NOMO-1 treated with DMSO at 0.1 percent for 48 hours (cell line): Measurements from ENCODE around the gene B3GLCT.

Source experiments
- DNase-seq: peaks from one replicate; lab custom pipeline; 2025; ENCODE audit not compliant: unreplicated experiment; lab: John Stamatoyannopoulos, UW

The B3GLCT gene

DNA sequence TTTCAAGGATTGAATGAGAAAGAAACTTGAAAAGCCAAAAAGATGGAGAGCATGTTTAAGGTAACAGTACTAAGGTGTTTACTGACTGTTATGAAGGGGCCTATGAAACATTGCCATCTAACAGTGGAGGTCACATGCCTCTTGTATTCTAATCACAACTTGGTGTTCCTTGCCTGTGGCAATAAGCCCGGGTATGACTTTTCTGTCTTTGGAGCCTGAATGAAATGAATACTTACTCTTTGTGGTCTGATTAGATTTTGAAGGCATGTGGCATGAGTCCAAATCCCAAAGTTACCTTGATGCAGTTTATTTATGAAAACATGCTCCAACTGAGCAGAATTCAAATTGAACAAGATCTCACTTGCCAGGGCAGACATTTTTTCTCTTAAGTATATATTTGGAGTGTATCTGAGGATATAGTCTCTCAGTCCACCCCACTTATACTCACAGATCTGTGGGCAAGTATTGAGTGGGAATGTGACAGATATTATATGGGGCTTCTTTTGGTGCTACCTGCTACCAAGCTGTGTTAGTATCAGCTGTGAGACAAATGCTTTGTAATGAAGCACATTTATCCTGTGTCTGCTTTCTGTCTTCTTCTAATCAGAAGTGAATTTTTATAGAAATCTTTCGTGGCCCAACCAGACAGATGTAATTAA is 67.5 kb downstream of the B3GLCT start:
- no peak for DNase-seq

- no peak for DNase-seq
Measured at GRCh38 chr13:31274390-31274789, 74.6 kb downstream of the B3GLCT start.

- no peak for DNase-seq
Measured at GRCh38 chr13:31276421-31276820, 76.6 kb downstream of the B3GLCT start.

DNA sequence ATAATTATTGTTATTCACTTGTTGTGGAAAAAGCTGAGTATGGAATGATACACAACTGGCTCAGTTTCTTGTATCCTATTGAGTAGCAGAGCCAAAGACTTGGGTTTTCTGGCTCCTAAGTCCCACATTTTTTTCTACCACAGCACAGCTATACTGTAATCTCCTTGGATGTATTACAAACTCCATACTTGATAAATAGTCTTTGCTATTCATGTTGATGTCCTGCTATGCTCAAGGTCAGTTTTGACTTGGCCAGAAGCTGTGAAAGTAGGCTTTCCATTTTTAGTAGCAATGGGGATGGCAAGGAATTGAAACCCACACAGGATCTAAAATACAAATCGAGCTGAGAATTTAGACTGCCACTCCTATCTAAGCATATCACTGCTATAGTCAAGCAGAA is 79.1 kb downstream of the B3GLCT start:
- no peak for DNase-seq

GRCh38 chr13:31282741-31283455 is 83.1 kb downstream of the B3GLCT start:
- no peak for DNase-seq

DNA sequence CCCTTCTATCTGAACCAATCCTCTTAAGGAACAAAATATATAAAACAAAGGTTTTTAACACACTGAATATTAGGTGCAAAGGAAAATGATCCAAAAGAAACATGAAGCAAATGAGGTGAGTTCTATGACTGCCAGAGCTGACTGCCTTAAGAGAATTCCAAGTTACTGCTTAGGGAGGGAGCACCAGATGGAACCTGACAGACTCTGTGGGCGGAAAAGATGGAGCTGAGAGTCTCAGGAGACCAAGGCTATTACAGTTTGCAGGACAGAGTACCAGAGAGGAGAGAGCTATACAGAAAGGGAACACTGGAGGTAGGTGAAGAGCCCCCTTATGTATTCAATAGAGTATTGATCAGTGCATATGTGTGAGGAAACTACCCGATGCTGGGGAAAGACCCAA is 87.2 kb downstream of the B3GLCT start:
- no peak for DNase-seq

DNA sequence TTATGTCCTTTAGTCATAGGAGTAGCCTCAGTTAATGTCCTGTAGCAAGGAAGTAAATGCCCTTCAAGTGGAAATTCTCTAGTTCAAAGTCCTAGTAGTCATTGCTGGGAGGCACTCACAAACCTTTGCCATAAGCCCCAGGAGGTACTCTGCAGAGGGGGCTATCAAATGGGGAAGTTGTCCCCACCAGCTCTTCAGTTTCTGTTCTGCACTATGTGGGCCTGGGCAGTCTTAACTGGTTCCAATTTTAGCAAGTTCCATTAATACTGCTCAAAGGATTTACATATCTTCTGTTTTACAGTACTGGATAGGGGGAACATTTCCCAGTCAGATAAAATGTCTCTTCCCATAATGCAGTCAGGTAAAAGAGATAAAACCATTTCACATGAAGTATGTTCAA is 101.3 kb downstream of the B3GLCT start:
- DNase-seq: peak; percentile 36

DNA sequence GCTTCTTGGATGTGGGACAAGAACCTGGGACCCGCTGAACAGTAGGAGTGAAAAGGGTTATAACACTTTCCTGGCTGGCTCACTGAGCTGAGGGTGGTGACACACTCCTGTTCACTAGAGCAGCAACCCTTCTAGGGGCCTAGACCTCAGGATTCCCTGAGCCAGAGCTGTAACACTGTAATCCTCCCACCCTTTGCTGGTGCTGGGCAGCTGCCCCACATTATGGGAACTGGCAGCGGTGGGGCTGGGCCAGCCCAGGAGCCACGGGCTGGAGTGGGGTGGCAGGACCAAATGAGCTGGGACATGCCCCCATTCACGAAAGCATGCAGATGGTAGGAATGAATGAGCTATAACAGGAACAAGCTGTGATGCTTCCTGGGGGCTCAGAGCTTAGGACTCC is 110.6 kb downstream of the B3GLCT start:
- DNase-seq: no peak

DNA sequence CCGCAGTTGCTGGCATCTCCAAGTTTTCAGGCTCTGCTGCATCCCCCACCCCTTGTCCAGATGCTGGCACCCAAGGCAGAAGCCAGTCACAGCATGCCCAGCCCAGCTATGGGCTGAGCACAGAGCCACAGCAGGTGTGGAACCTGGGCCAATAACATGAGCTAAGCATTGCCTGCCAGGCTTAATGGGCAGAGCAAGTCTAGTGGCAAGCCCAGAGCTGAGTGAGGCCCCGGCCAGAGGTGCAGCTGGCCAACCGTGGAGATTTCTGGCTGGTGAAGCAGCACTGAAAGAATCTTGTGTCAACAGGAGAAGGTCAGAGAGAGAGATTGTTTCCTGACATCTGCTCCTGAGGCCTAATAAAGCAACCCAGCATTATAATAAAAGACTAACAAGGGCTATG is 111.0 kb downstream of the B3GLCT start:
- no peak for DNase-seq

GRCh38 chr13:31311921-31312320 is 112.1 kb downstream of the B3GLCT start:
- DNase-seq: no peak

DNA sequence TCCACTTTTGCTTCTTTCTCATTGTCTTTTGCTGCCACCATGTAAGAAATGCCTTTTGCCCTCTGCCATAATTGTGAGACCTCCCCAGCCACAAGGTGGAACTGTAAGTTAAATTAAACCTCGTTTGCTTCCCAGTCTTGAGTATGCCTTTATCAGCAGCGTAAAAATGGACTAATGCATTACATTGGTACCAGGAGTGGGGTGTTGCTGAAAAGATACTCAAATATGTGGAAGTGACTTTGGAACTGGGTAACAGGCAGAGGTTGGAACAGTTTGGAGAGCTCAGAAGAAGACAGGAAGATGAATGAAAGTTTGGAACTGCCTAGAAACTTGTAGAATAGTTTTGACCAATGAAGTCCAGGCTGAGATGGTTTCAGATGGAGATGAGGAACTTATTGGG is 115.2 kb downstream of the B3GLCT start:
- DNase-seq: no peak

GRCh38 chr13:31320946-31321345 is 121.2 kb downstream of the B3GLCT start:
- DNase-seq: no peak

DNA sequence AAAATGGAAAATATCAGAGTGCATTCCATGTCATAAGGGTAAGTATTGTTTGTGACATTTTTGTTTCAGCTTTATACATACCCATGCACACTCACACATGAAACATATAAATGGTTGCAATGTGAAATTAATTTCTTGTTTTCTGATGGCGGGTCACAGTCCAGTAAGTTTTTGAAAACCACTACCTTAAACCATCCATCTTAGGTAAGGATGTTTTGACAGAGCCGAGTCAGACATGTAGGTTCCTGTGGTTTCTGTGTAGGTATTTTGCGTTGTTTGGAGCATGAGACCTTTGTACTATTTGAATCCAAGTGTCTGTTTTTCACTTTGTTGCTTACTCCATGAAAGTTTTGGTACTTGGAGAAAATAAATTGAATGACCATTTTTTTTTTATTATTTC is 121.7 kb downstream of the B3GLCT start:
- DNase-seq: no peak

DNA sequence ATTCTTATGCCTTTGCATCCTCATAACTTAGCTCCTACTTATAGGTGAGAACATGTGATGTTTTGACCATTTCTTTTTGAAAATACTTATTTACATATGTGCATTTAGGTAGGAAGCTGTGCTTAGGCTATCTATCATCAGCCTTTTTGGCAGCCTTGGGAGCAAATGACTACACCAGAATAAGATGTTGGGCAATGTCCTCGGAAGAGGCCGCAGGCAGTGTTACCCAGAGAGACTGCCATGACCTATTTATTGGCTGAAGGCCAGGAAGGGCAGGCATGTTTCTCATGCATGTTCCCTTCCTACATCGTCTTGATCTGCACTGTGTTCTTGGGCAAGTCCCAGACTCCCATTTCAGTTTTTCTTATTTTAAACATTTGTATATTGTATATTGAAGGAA is 122.3 kb downstream of the B3GLCT start:
- DNase-seq: no peak

- DNase-seq: no peak
Measured at GRCh38 chr13:31322702-31323405, 123.1 kb downstream of the B3GLCT start.

DNA sequence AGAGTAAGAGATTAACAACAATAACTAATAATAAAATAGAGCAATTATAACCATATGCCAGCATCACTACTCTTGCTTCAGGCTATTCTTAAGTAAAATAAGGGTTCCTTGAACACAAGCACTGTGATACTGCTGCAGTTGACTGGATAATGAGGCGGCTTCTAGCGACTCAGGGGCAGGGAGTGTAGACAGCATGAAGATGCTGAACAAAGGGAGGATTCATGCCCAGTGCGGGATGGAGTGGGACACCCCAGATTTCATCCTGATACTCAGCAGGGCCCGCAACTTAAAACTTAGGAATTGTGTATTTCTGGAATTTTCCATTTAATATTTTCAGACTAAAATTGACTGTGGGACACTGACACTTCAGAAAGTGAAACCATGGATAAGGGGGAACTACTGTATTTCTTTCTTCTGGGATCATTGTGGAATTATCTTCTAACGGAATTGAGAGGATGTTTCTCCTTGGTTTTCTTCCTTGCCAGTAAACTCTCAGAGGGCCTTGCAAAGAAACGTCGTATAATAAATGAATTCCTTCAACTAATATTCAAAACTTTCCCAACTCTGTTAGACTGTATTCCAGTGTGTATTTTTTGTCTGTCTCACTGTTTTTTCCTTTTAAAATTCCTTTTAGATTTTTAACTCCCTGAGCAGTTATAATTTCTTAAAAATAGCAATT is 127.5 kb downstream of the B3GLCT start:
- DNase-seq: no peak

GRCh38 chr13:31328549-31329235 is 128.9 kb downstream of the B3GLCT start:
- no peak for DNase-seq

DNA sequence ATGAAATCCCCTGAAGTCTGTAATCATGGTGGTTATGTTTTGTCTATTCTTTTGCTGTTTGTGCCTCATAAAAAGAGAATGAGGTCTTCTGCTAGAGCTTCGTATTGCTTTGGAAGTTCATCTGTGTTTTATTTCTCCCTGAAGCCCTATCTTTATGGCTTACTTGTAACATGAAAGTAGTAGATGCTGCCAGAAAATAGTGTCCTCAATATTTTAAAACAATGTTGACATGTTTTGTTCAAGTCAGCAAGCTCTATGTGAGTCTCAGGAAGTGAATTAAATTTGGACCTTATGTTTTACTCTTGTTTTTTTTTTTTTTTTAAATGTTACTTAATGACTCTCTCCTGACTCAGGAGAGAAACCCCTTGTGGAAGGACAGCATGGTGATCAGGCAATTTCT is 130.5 kb downstream of the B3GLCT start:
- DNase-seq: no peak

- no peak for DNase-seq
Measured at GRCh38 chr13:31331068-31331467, 131.3 kb downstream of the B3GLCT start.

DNA sequence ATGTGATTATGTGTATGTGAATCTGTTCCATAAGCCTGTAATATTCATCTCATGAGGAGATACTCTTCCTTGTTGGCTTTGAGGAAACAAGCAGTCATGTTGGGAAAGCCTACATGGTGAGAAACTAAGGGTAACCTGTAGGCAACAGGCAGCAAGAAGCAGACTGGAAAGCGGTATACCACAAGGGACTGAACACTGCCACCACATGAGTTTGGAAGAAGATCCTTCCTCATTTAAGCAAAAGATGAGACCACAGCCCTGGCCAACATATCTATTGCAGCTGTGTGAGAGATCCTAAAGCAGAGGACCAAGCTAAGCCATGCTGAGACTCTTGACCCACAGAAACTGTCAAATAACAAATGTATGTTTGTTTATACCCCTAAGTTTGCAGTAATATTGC is 134.8 kb downstream of the B3GLCT start:
- no peak for DNase-seq

DNA sequence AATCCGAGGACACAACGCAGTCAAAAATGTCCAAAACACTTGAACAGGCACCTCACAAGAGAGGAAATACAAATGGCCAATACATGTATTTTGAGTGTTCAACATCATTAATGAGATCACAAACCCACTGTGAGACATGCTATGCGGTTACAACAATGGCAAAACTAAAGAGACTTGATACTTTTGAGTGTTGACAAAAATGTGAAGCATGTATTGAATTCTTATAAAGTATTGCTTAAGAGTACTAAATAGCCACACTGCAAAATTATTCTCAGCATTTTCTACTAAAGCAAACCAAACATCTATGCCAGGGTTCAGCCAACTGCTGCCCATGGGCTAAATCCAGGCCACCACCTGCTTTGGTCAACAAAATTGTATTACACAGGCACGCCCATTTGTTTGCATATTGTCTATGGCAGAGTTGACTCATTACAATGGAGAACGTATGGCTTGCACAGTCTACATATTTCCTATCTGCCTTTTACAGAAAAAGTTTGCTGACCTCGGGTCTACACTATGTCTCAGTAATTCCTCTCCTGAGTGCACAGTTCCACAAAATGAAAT is 135.3 kb downstream of the B3GLCT start:
- no peak for DNase-seq
